Trophoblast cell (in vitro differentiated cells and primary cell): ENCODE results near the gene YES1.
A peak's percentile ranks its signal among the peaks of the same experiment; 100 is the strongest.

Experiments
- DNase-seq, 2 donors: peaks; one replicate each; pipeline ENCODE4 v3.0.0-alpha.2; 2016
- H2AFZ ChIP-seq: 2 replicates; pipeline ENCODE4 v1.6.1; 2013; ENCODE audit warnings: low read length, moderate library complexity, mild to moderate bottlenecking; ENCODE audit not compliant: insufficient read depth, poor library complexity
- H2AK5ac ChIP-seq: 2 replicates; pipeline ENCODE4 v1.6.1; 2013; ENCODE audit warnings: mild to moderate bottlenecking, low read length
- H2BK120ac ChIP-seq: 2 replicates; pipeline ENCODE4 v1.6.1; 2013; ENCODE audit warnings: low read length, mild to moderate bottlenecking, moderate library complexity; ENCODE audit not compliant: insufficient read depth, poor library complexity
- H2BK12ac ChIP-seq: 2 replicates; pipeline ENCODE4 v1.6.1; 2013; ENCODE audit warnings: mild to moderate bottlenecking, low read length, moderate library complexity
- H2BK5ac ChIP-seq: 2 replicates; pipeline ENCODE4 v1.6.1; 2013; ENCODE audit warnings: low read length, low read depth, moderate library complexity, mild to moderate bottlenecking; ENCODE audit not compliant: poor library complexity
- H3K14ac ChIP-seq: 2 replicates; pipeline ENCODE4 v1.6.1; 2013; ENCODE audit warnings: mild to moderate bottlenecking, low read length
- H3K18ac ChIP-seq: 2 replicates; pipeline ENCODE4 v1.6.1; 2013; ENCODE audit warnings: mild to moderate bottlenecking, low read length
- H3K23ac ChIP-seq: 2 replicates; pipeline ENCODE4 v1.6.1; 2013; ENCODE audit warnings: low read length
- H3K27ac ChIP-seq: 2 replicates; pipeline ENCODE4 v1.5.1; 2013; ENCODE audit warnings: low read depth, mild to moderate bottlenecking, inconsistent platforms, low read length, moderate library complexity
- H3K27me3 ChIP-seq: 2 replicates; pipeline ENCODE4 v1.6.1; 2013; ENCODE audit warnings: inconsistent platforms, mild to moderate bottlenecking, low read length, moderate library complexity; ENCODE audit not compliant: insufficient read depth
- H3K36me3 ChIP-seq, 2 experiments: 1 replicate in 1 of 2; 2 replicates in 1 of 2; pipeline ENCODE4 v1.6.1; 2013; ENCODE audit warnings: low read length in 2 of 2, mild to moderate bottlenecking in 2 of 2, moderate library complexity in 1 of 2; ENCODE audit not compliant: insufficient read depth in 2 of 2, control insufficient read depth in 1 of 2
- H3K4ac ChIP-seq: 2 replicates; pipeline ENCODE4 v1.6.1; 2013; ENCODE audit warnings: low read depth, mild to moderate bottlenecking, low read length, moderate library complexity
- H3K4me1 ChIP-seq, 2 experiments: 1 replicate in 1 of 2; 2 replicates in 1 of 2; pipeline ENCODE4 v1.6.1; 2013; ENCODE audit warnings: low read length in 2 of 2, mild to moderate bottlenecking in 2 of 2, moderate library complexity in 1 of 2; ENCODE audit not compliant: insufficient read depth in 2 of 2, control insufficient read depth in 1 of 2
- H3K4me2 ChIP-seq: 2 replicates; pipeline ENCODE4 v1.6.1; 2013; ENCODE audit warnings: inconsistent platforms, mild to moderate bottlenecking, low read length, moderate library complexity
- H3K4me3 ChIP-seq: 2 replicates; pipeline ENCODE4 v1.5.1; 2013; ENCODE audit warnings: mild to moderate bottlenecking, low read depth, low read length, inconsistent platforms
- H3K79me1 ChIP-seq: one replicate; pipeline ENCODE4 v1.6.1; 2013; ENCODE audit warnings: low read length
- H3K79me2 ChIP-seq: 2 replicates; pipeline ENCODE4 v1.6.1; 2013; ENCODE audit warnings: low read length, mild to moderate bottlenecking; ENCODE audit not compliant: control insufficient read depth, insufficient read depth, poor library complexity
- H3K9ac ChIP-seq: 2 replicates; pipeline ENCODE4 v1.6.1; 2013; ENCODE audit warnings: mild to moderate bottlenecking, low read length
- H3K9me3 ChIP-seq: 2 replicates; pipeline ENCODE4 v1.6.1; 2013; ENCODE audit warnings: low read depth, mild to moderate bottlenecking, control low read depth, inconsistent platforms, low read length; ENCODE audit not compliant: insufficient read depth
- H4K12ac ChIP-seq: 2 replicates; pipeline ENCODE4 v1.6.1; 2013; ENCODE audit warnings: low read depth, mild to moderate bottlenecking, low read length, moderate library complexity
- H4K8ac ChIP-seq: 2 replicates; pipeline ENCODE4 v1.6.1; 2013; ENCODE audit warnings: low read depth, mild to moderate bottlenecking, low read length, moderate library complexity
- H4K91ac ChIP-seq: one replicate; pipeline ENCODE4 v1.6.1; 2013; ENCODE audit warnings: low read depth, mild to moderate bottlenecking, low read length, moderate library complexity
- WGBS: extraction: QIAGEN DNeasy Blood & Tissue Kit; methylation state at CpG from one replicate; pipeline ENCODE4 v1.1.7; 2013; ENCODE audit warnings: missing lambda C conversion rate; ENCODE audit not compliant: insufficient read length, insufficient coverage; ENCODE audit errors: extremely low coverage; 5-methylcytosine and 5-hydroxymethylcytosine counted together

YES1 gene

DNA sequence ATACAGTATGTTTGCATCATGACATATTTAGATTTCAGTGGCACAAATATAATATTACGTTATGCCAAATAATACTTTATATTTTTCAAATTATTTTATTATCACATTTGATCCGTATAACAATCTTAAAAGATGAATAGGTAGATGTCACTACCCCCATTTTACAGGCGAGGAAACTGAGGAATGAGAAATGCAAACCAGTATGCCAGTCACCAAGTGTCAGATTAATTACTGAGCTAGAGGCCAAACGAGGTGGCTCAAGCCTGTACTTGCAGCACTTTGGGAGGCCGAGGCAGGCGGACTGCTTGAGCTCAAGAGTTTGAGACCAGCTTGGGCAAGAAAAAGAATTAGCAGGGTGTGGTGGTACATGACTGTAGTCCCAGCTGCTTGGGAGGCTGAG, 17.4 kb upstream of the YES1 start:
- H3K4me1 ChIP-seq = peaks cover 2% of the 10 kb centered on the region in 2 experiments

DNA sequence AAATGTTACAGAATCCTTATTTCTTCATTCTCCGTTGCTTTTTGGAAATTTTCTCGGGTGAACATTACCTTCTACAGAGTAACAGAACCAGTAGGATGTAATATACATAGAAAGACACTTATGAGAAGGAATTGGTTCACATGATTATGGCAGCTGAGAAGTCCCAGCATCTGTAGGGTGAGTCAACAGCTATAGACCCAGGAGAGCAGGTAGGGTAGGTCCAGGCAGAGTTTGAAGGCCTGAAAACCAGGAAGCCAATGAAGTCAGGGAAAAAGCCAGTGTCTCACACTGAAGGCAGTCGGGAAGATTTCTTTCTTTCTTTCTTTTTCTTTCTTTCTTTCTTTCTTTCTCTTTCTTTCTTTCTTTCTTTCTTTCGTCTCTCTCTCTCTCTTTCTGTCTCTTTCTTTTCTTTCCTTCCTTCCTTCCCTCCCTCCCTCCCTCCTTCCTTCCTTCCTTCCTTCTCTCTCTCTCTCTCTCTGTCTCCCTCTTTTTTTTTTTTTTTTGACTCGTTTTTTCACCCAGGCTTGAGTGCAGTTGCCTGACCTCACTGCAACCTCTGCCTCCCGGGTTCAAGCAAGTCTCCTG, 15.1 kb upstream of the YES1 start:
- H3K36me3 ChIP-seq = no peaks in the 10 kb centered on the region
- no peak overlapping the region for H2AFZ ChIP-seq
- no peak overlapping the region for H4K12ac ChIP-seq
- no peaks in the 10 kb centered on the region for H3K79me2 ChIP-seq
- H3K9ac ChIP-seq = no peak overlapping the region
- no peak overlapping the region for H4K8ac ChIP-seq
- no peak overlapping the region for H2AK5ac ChIP-seq
- H4K91ac ChIP-seq = no peak overlapping the region
- H3K4me3 ChIP-seq = no peak overlapping the region
- H3K23ac ChIP-seq = no peak overlapping the region
- H2BK5ac ChIP-seq = no peak overlapping the region
- no peak overlapping the region for H2BK120ac ChIP-seq
- H3K4me2 ChIP-seq = no peak overlapping the region
- no peak overlapping the region for H3K14ac ChIP-seq
- peaks cover 2% of the 10 kb centered on the region in 2 experiments for H3K4me1 ChIP-seq
- no CpG with 5 or more reads among the region's 6 CpGs for WGBS
- no peaks in the 10 kb centered on the region for H3K27me3 ChIP-seq
- H3K9me3 ChIP-seq = no peaks in the 10 kb centered on the region
- peak; percentile 28 to 41 for DNase-seq
- no peak overlapping the region for H2BK12ac ChIP-seq
- H3K79me1 ChIP-seq = no peaks in the 10 kb centered on the region
- no peak overlapping the region for H3K27ac ChIP-seq
- H3K4ac ChIP-seq = no peak overlapping the region
- no peak overlapping the region for H3K18ac ChIP-seq

More for the DNA sequence above, 17.4 kb upstream of the YES1 start:
- Histone ChIP-seq H3K18ac (no peak overlapping the region), H3K4ac (no peak overlapping the region), H3K9me3 (no peaks in the 10 kb centered on the region), H3K23ac (no peak overlapping the region), H4K12ac (no peak overlapping the region), H2BK120ac (no peak overlapping the region), H4K8ac (no peak overlapping the region), H3K4me3 (no peak overlapping the region), H3K27me3 (no peaks in the 10 kb centered on the region), H3K36me3 (no peaks in the 10 kb centered on the region), H2AK5ac (no peak overlapping the region), H3K4me2 (no peak overlapping the region), H3K14ac (no peak overlapping the region), H3K9ac (no peak overlapping the region), H4K91ac (no peak overlapping the region), H2AFZ (no peak overlapping the region), H3K79me2 (no peaks in the 10 kb centered on the region), H2BK5ac (no peak overlapping the region), H3K27ac (no peak overlapping the region), H2BK12ac (no peak overlapping the region), H3K79me1 (no peaks in the 10 kb centered on the region)
- WGBS = no CpG with 5 or more reads among the region's 6 CpGs
- DNase-seq = no peak

DNA sequence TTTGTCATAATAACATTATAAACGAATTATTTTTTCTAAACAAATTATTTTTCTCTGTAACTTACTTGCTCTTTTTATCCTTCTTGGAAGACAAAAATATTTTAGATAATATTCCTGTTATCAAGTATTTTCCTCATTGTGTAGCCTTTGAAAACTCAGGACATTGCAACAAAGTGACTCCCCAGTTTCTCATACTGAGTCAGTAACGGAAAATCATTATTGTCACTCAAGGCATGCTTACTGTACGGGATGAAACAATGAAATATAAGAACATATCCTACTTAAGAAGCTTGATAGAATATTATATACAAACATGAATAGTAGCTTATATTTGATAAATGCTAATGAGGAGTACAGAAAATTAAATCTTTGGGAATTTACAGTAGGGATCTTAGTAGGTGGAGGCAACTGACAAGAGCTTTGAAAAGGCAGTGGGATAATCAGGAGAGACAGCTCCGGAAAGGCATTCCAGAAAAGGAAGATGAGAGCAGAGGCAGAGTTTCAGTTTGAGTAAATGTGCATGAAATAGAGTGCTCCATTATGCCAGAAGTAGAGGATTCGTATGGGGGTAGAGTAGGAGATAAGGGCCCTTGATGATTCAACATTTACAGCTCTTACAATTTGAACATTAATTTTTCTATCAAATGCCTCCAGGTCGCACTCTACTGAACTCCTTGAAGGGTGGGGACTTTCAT, 14.0 kb upstream of the YES1 start:
- no CpG with 5 or more reads among the region's 6 CpGs for WGBS

DNA sequence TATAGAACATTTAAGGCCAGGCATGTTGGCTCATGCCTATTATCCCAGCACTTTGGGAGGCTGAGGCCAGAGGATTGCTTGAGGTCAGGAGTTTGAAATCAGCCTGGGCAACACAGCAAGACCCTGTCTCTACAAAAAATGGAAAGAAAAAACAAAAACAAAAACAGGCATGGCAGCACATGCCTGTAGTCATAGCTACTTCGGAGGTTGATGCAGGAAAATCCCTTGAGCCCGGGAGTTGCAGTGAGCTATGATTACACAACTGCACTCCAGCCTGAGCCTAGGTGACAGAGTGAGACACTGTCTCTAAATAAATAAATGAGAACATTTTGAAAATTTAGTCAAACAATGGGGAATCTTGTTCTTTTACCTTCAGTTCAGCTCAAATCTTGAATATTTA, 12.1 kb upstream of the YES1 start:
- Histone ChIP-seq H4K12ac (no peak overlapping the region), H3K4ac (no peak overlapping the region), H2BK12ac (no peak overlapping the region), H2BK120ac (no peak overlapping the region), H3K23ac (no peak overlapping the region), H4K91ac (no peak overlapping the region), H3K27me3 (no peaks in the 10 kb centered on the region), H3K14ac (no peak overlapping the region), H3K79me1 (no peaks in the 10 kb centered on the region), H2AFZ (no peak overlapping the region), H3K18ac (no peak overlapping the region), H2AK5ac (no peak overlapping the region), H3K27ac (no peak overlapping the region), H3K4me3 (no peak overlapping the region), H3K36me3 (no peaks in the 10 kb centered on the region), H3K4me1 (no peaks in the 10 kb centered on the region), H3K79me2 (no peaks in the 10 kb centered on the region), H3K9ac (no peak overlapping the region), H3K9me3 (peaks cover 2% of the 10 kb centered on the region), H3K4me2 (no peak overlapping the region), H2BK5ac (no peak overlapping the region), H4K8ac (no peak overlapping the region)
- no CpG with 5 or more reads among the region's 2 CpGs for WGBS
- no peak for DNase-seq

More for the DNA sequence above, 14.0 kb upstream of the YES1 start:
- Histone ChIP-seq H3K4ac (no peak overlapping the region), H3K79me2 (no peaks in the 10 kb centered on the region), H2AK5ac (no peak overlapping the region), H3K9me3 (no peaks in the 10 kb centered on the region), H3K9ac (no peak overlapping the region), H4K91ac (no peak overlapping the region), H3K14ac (no peak overlapping the region), H3K4me2 (no peak overlapping the region), H3K27me3 (no peaks in the 10 kb centered on the region), H3K27ac (no peak overlapping the region), H2AFZ (no peak overlapping the region), H2BK120ac (no peak overlapping the region), H4K8ac (no peak overlapping the region), H2BK12ac (no peak overlapping the region), H3K36me3 (no peaks in the 10 kb centered on the region), H3K79me1 (no peaks in the 10 kb centered on the region), H4K12ac (no peak overlapping the region), H3K18ac (no peak overlapping the region), H3K4me1 (no peaks in the 10 kb centered on the region), H3K4me3 (no peak overlapping the region), H3K23ac (no peak overlapping the region), H2BK5ac (no peak overlapping the region)
- no peak for DNase-seq
